ENCODE data around the gene SPDYC. TPM values are rescaled to one million over a fixed set of nuclear protein-coding genes. Genes with fewer than 3 reads are reported as not detected.

The SPDYC gene
- total and polyA plus RNA-seq, 9 of the 15 experiments (the other 6 are each of a cell fraction or from before 2014, with no cell fraction given): 4.4 to 18.8 (median 9.2) TPM

GRCh38 chr11:65204646-65205601 lies 34.9 kb downstream of the SPDYC start (continued):
- TF ChIP-seq NCOA6 (IDR thresholded peaks at IDR 0.05) (no peak), ZNF408 (CRISPR knock-in tag; IDR thresholded peaks at IDR 0.05; ENCODE audit: low read depth) (no peak), DEAF1 (CRISPR knock-in tag; IDR thresholded peaks at IDR 0.05) (peak; percentile 46), ZNF445 (CRISPR knock-in tag; IDR thresholded peaks at IDR 0.05; ENCODE audit: low read depth) (no peak), ZNF384 (IDR thresholded peaks at IDR 0.05; ENCODE audit: low read depth, low read length) (no peak), TFE3 (CRISPR knock-in tag; IDR thresholded peaks at IDR 0.05) (no peak), ZNF740 (CRISPR knock-in tag; IDR thresholded peaks at IDR 0.05) (peak; percentile 91), ZNF740 (tag; IDR thresholded peaks at IDR 0.05) (peak in 1 of 2 experiments; percentile 74; a peak in 2 of 4 replicates), ZBTB34 (CRISPR knock-in tag; IDR thresholded peaks at IDR 0.05) (no peak), RUNX1 (IDR thresholded peaks at IDR 0.05; ENCODE audit: low read depth) (no peak), TARDBP (IDR thresholded peaks at IDR 0.05) (no peak), MEF2D (tag; conservative IDR thresholded peaks at IDR 0.05; ENCODE audit: low read depth) (no peak), HDAC2 (IDR thresholded peaks at IDR 0.05) (0 out of 2 replicates have a peak, but pooled peaks have one; percentile 36), SP1 (CRISPR knock-in tag; IDR thresholded peaks at IDR 0.05) (no peak), BCL6 (CRISPR knock-in tag; IDR thresholded peaks at IDR 0.05) (no peak), ZNF644 (tag; IDR thresholded peaks at IDR 0.05; ENCODE audit: low read depth) (no peak), LEF1 (IDR thresholded peaks at IDR 0.05) (no peak), RBM34 (IDR thresholded peaks at IDR 0.05; ENCODE audit: borderline replicate concordance, insufficient read depth, low read length) (no peak), NONO (IDR thresholded peaks at IDR 0.05; ENCODE audit: low read depth in 2 of 2, low read length in 1 of 2) (no peak), HOMEZ (CRISPR knock-in tag; IDR thresholded peaks at IDR 0.05) (no peak), SMC3 (conservative IDR thresholded peaks at IDR 0.05; ENCODE audit: insufficient read depth, low read depth, low read length) (peak; percentile 72)
